PC-3 (cell line): ENCODE results near the gene CBLN1. TPM values are rescaled to one million over a fixed set of nuclear protein-coding genes. Genes with fewer than 3 reads are reported as not detected.

Source experiments
- ATAC-seq: fragments of 200-7000 bp; cut with Tn5 transposase; 2 replicates; pipeline ENCODE4 v1.9.1; 2020; ENCODE audit warnings: mild to moderate bottlenecking, moderate library complexity
- BruUV-seq: library from RNA; stranded (reverse); fragments of 400-500 nt; replicated peaks from 2 replicates; lab custom pipeline; 2021; lab: Mats Ljungman, UMichigan
- CTCF ChIA-PET: fragments of 300-600 bp; sonication (Branson Sonifier 250); formaldehyde crosslinking; loops from one replicate; lab custom pipeline; 2022; ENCODE audit warnings: antibody characterized with exemption; lab: Charles Lee
- POLR2A ChIA-PET: fragments of 300-600 bp; sonication (Branson Sonifier 250); formaldehyde crosslinking; loops from one replicate; lab custom pipeline; 2022; ENCODE audit warnings: antibody characterized with exemption; ENCODE audit not compliant: unreplicated experiment; lab: Charles Lee
- DNase-seq: peaks from one replicate; pipeline ENCODE4 v3.0.0-alpha.2; 2015
- H2AFZ ChIP-seq: fragments of 300-600 bp; sonication (generic); 2 replicates; pipeline ENCODE4 v1.6.0; 2016; ENCODE audit warnings: antibody characterized with exemption, low read length
- H3F3A ChIP-seq: fragments of 300-600 bp; sonication (generic); one replicate; pipeline ENCODE4 v1.6.0; 2017; ENCODE audit warnings: antibody characterized with exemption, low read length, control low read depth, mild to moderate bottlenecking; ENCODE audit not compliant: unreplicated experiment
- H3K27ac ChIP-seq: fragments of 300-600 bp; sonication (generic); 2 replicates; pipeline ENCODE4 v1.5.1; 2016; ENCODE audit warnings: mild to moderate bottlenecking, low read length
- H3K27me3 ChIP-seq: fragments of 300-600 bp; sonication (generic); 2 replicates; pipeline ENCODE4 v1.6.1; 2016; ENCODE audit warnings: low read length, mixed read lengths
- H3K36me3 ChIP-seq: fragments of 300-600 bp; sonication (generic); 2 replicates; pipeline ENCODE4 v1.6.1; 2016; ENCODE audit warnings: low read depth, mixed run types, low read length, mixed read lengths
- H3K4me1 ChIP-seq: fragments of 300-600 bp; sonication (generic); 2 replicates; pipeline ENCODE4 v1.5.1; 2016; ENCODE audit warnings: low read length; ENCODE audit not compliant: insufficient read depth
- H3K4me2 ChIP-seq: fragments of 300-600 bp; sonication (generic); 2 replicates; pipeline ENCODE4 v1.6.0; 2016; ENCODE audit warnings: low read length
- H3K4me3 ChIP-seq: fragments of 300-600 bp; sonication (generic); 2 replicates; pipeline ENCODE4 v1.5.1; 2016; ENCODE audit warnings: mild to moderate bottlenecking, low read length, mixed read lengths
- H3K79me2 ChIP-seq: fragments of 300-600 bp; sonication (generic); 2 replicates; pipeline ENCODE4 v1.6.1; 2017; ENCODE audit warnings: low read length, mixed read lengths
- H3K9ac ChIP-seq: fragments of 300-600 bp; sonication (generic); 2 replicates; pipeline ENCODE4 v1.6.0; 2016; ENCODE audit warnings: mild to moderate bottlenecking, low read length
- H3K9me2 ChIP-seq: fragments of 300-600 bp; sonication (generic); replicated peaks from 2 replicates; pipeline ENCODE4 v1.6.1; 2016; ENCODE audit warnings: mixed run types, low read length, mixed read lengths
- H3K9me3 ChIP-seq: fragments of 300-600 bp; sonication (generic); 2 replicates; pipeline ENCODE4 v1.6.1; 2016; ENCODE audit warnings: low read length, mixed read lengths
- H4K20me1 ChIP-seq: fragments of 300-600 bp; sonication (generic); 2 replicates; pipeline ENCODE4 v1.6.1; 2016; ENCODE audit warnings: low read length, mixed read lengths
- EZH2 ChIP-seq: fragments of 300-600 bp; sonication (generic); IDR thresholded peaks from one replicate; pipeline ENCODE4 v1.6.1; 2017; ENCODE audit warnings: antibody characterized with exemption, mild to moderate bottlenecking, low read length; ENCODE audit not compliant: unreplicated experiment
- EZH2phosphoT487 ChIP-seq: fragments of 300-600 bp; sonication (generic); IDR thresholded peaks from 2 replicates; pipeline ENCODE4 v1.6.1; 2018; ENCODE audit warnings: mild to moderate bottlenecking, antibody characterized with exemption, low read length, borderline replicate concordance
- intact Hi-C: fragments of 100-400 bp; cut with micrococcal nuclease; formaldehyde crosslinking; loops from 2 replicates; pipeline ENCODE4 v1.9.0; 2023
- total RNA-seq: library from RNA; depleted of rRNA; stranded (reverse); fragments of >200 nt; gene quantifications from 2 replicates; pipeline ENCODE4 v1.2.3, GENCODE V29; 2014
- TF ChIP-seq, protein P1 (sequence below): fragments of 300-600 bp; sonication (generic); conservative IDR thresholded peaks from 2 replicates; pipeline ENCODE4 v1.5.1; 2017; ENCODE audit warnings: antibody characterized with exemption, low read depth, mild to moderate bottlenecking, low read length

Gene CBLN1
- total RNA-seq, 1 experiment from 2014 or later, result 0.04 TPM

- no peaks in the 10 kb centered on the region for H3K9me3 ChIP-seq
- intact Hi-C loops, result no loop called here
- H3K4me3 ChIP-seq, result no peak overlapping the region
- H3K27me3 ChIP-seq, result no peaks in the 10 kb centered on the region
- H3K79me2 ChIP-seq, result no peaks in the 10 kb centered on the region
- POLR2A ChIA-PET, result no interaction called here
- no peaks in the 10 kb centered on the region for H3F3A ChIP-seq
- CTCF ChIA-PET, result no interaction called here
- no peaks in the 10 kb centered on the region for H3K9me2 ChIP-seq
- no peaks in the 10 kb centered on the region for H3K4me1 ChIP-seq
- BruUV-seq, result no TSS peak
- H4K20me1 ChIP-seq, result no peaks in the 10 kb centered on the region
- no peak for DNase-seq
- no peak overlapping the region for H3K27ac ChIP-seq
- H2AFZ ChIP-seq, result no peak overlapping the region
- TF ChIP-seq EZH2 (no peak), EZH2phosphoT487 (no peak)
- TF ChIP-seq, protein P1, sequence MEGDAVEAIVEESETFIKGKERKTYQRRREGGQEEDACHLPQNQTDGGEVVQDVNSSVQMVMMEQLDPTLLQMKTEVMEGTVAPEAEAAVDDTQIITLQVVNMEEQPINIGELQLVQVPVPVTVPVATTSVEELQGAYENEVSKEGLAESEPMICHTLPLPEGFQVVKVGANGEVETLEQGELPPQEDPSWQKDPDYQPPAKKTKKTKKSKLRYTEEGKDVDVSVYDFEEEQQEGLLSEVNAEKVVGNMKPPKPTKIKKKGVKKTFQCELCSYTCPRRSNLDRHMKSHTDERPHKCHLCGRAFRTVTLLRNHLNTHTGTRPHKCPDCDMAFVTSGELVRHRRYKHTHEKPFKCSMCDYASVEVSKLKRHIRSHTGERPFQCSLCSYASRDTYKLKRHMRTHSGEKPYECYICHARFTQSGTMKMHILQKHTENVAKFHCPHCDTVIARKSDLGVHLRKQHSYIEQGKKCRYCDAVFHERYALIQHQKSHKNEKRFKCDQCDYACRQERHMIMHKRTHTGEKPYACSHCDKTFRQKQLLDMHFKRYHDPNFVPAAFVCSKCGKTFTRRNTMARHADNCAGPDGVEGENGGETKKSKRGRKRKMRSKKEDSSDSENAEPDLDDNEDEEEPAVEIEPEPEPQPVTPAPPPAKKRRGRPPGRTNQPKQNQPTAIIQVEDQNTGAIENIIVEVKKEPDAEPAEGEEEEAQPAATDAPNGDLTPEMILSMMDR, result no peak
- H3K9ac ChIP-seq, result no peak overlapping the region
- no peak overlapping the region for H3K4me2 ChIP-seq
- H3K36me3 ChIP-seq, result no peaks in the 10 kb centered on the region
- ATAC-seq, result no peak
These were observed 23.8 kb upstream of the CBLN1 start for GRCh38 chr16:49305406-49305805.

DNA sequence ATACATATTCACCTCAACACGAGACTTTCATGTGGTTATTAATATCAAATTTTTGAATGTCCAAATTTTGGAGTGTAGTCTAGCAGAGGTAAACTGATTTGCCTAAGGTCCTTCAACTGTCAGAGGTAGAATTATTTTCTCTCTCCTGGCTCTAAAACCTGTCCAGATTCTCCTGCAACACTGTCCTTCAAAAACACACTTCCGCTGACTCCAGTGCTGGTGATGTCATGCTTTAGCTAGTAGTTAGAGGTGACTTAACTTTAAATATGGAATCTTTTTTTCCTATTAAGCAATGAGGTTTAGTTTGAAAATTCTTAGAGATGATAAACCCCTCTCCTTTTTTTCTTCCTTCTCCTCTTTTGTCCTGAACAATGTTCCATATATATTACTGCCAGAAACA, 10.8 kb upstream of the CBLN1 start:
- no peaks in the 10 kb centered on the region for H3K36me3 ChIP-seq
- ChIA-PET CTCF (no interaction called here), POLR2A (no interaction called here)
- H3K4me2 ChIP-seq, result no peak overlapping the region
- no peak for DNase-seq
- no peaks in the 10 kb centered on the region for H3K79me2 ChIP-seq
- no peaks in the 10 kb centered on the region for H3F3A ChIP-seq
- H3K4me3 ChIP-seq, result no peak overlapping the region
- peaks cover 6% of the 10 kb centered on the region; the same call in 1 of the 2 replicates for H3K27me3 ChIP-seq
- no peaks in the 10 kb centered on the region for H4K20me1 ChIP-seq
- TF ChIP-seq EZH2, result no peak
- no peak for TF ChIP-seq EZH2phosphoT487
- TF ChIP-seq, protein P1, result no peak
- no peak overlapping the region for H3K9ac ChIP-seq
- H3K27ac ChIP-seq, result no peak overlapping the region
- H2AFZ ChIP-seq, result no peak overlapping the region
- H3K9me2 ChIP-seq, result no peaks in the 10 kb centered on the region
- no TSS peak for BruUV-seq
- H3K4me1 ChIP-seq, result no peaks in the 10 kb centered on the region
- intact Hi-C loops, result no loop called here
- ATAC-seq, result no peak
- H3K9me3 ChIP-seq, result no peaks in the 10 kb centered on the region

DNA sequence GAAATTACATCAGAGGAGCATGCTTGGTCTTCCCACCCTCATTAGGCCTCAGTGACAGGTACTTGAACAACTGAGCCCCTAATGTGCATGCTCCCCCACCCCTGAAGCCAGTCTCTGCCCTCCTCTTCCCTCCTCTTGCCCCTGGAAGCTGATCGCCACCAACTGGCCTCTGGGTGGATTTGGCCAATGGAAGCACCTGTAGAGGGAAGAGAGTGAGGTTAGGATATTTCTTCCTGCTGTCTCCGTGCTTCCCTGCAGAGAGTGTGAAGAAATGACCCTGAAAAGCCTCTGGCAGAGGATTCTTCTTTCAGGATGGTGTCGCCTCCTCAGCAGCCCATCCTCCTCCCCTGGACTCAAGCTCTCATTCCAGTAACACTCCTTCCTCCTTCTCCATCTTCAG, 5.9 kb upstream of the CBLN1 start:
- no TSS peak for BruUV-seq
- Histone ChIP-seq H3K4me2 (no peak overlapping the region), H4K20me1 (no peaks in the 10 kb centered on the region), H3K27ac (no peak overlapping the region), H3K9ac (no peak overlapping the region), H3K9me2 (no peaks in the 10 kb centered on the region), H3F3A (no peaks in the 10 kb centered on the region), H3K79me2 (no peaks in the 10 kb centered on the region), H3K9me3 (no peaks in the 10 kb centered on the region), H3K27me3 (peaks cover 20% of the 10 kb centered on the region), H3K36me3 (no peaks in the 10 kb centered on the region), H3K4me1 (no peaks in the 10 kb centered on the region), H3K4me3 (no peak overlapping the region), H2AFZ (no peak overlapping the region)
- CTCF ChIA-PET, result no interaction called here
- TF ChIP-seq, protein P1, result no peak
- TF ChIP-seq EZH2phosphoT487, result no peak
- TF ChIP-seq EZH2, result no peak
- DNase-seq (no peak), ATAC-seq (no peak)
- intact Hi-C loops, result no loop called here
- POLR2A ChIA-PET, result no interaction called here
